ENCODE measurements around the gene HOXB1.
"Not testable (repeated sequence)": the region's sequence is repeated elsewhere in the genome, so short reads cannot be mapped to it uniquely, and the experiment has no call there.

HOXB1 gene

GRCh38 chr17:48499735-48500434 is 30.9 kb downstream of the HOXB1 start:
- in situ Hi-C loops (cut with MboI; ENCODE audit: low sequenced_read_pairs) = no loop called here

GRCh38 chr17:48499248-48499647 is 31.6 kb downstream of the HOXB1 start:
- in situ Hi-C loops (cut with MboI; ENCODE audit: low sequenced_read_pairs) = no loop called here

GRCh38 chr17:48498164-48498850 is 32.5 kb downstream of the HOXB1 start:
- in situ Hi-C loops (cut with MboI; ENCODE audit: low sequenced_read_pairs) = no loop called here

GRCh38 chr17:48497103-48497502 is 33.7 kb downstream of the HOXB1 start:
- in situ Hi-C loops (cut with MboI; ENCODE audit: low sequenced_read_pairs) = no loop called here

- in situ Hi-C loops (cut with MboI; ENCODE audit: low sequenced_read_pairs) = no loop called here
These were observed 36.5 kb downstream of the HOXB1 start for GRCh38 chr17:48494335-48494734.

GRCh38 chr17:48492401-48493298 is 38.2 kb downstream of the HOXB1 start:
- in situ Hi-C loops (cut with MboI; ENCODE audit: low sequenced_read_pairs) = no loop called here

- in situ Hi-C loops (cut with MboI; ENCODE audit: low sequenced_read_pairs) = no loop called here
These were observed 39.1 kb downstream of the HOXB1 start for GRCh38 chr17:48491527-48492273.

- in situ Hi-C loops (cut with MboI; ENCODE audit: low sequenced_read_pairs) = no loop called here
These were observed 40.3 kb downstream of the HOXB1 start for GRCh38 chr17:48490451-48490892.

GRCh38 chr17:48489781-48490180 is 41.0 kb downstream of the HOXB1 start:
- in situ Hi-C loops (cut with MboI; ENCODE audit: low sequenced_read_pairs) = no loop called here

GRCh38 chr17:48488548-48489106 is 42.2 kb downstream of the HOXB1 start:
- in situ Hi-C loops (cut with MboI; ENCODE audit: low sequenced_read_pairs) = no loop called here

GRCh38 chr17:48487221-48487620 is 43.6 kb downstream of the HOXB1 start:
- in situ Hi-C loops (cut with MboI; ENCODE audit: low sequenced_read_pairs) = no loop called here

- in situ Hi-C loops (cut with MboI; ENCODE audit: low sequenced_read_pairs) = no loop called here
These were observed 44.3 kb downstream of the HOXB1 start for GRCh38 chr17:48486557-48486956.

GRCh38 chr17:48484850-48485249 is 46.0 kb downstream of the HOXB1 start:
- in situ Hi-C loops (cut with MboI; ENCODE audit: low sequenced_read_pairs) = no loop called here

GRCh38 chr17:48484256-48484655 is 46.6 kb downstream of the HOXB1 start:
- in situ Hi-C loops (cut with MboI; ENCODE audit: low sequenced_read_pairs) = no loop called here

GRCh38 chr17:48483471-48484131 is 47.2 kb downstream of the HOXB1 start:
- in situ Hi-C loops (cut with MboI; ENCODE audit: low sequenced_read_pairs) = no loop called here

- in situ Hi-C loops (cut with MboI; ENCODE audit: low sequenced_read_pairs) = no loop called here
These were observed 47.8 kb downstream of the HOXB1 start for GRCh38 chr17:48483004-48483403.

- in situ Hi-C loops (cut with MboI; ENCODE audit: low sequenced_read_pairs) = not testable (repeated sequence)
These were observed 48.5 kb downstream of the HOXB1 start for GRCh38 chr17:48482301-48482700.

GRCh38 chr17:48479014-48479402 is 51.8 kb downstream of the HOXB1 start:
- in situ Hi-C loops (cut with MboI; ENCODE audit: low sequenced_read_pairs) = no loop called here
